NCI-H1930 (cell line): ENCODE results near the gene PLXDC1.
"Not testable (repeated sequence)": the region's sequence is repeated elsewhere in the genome, so short reads cannot be mapped to it uniquely, and the experiment has no call there.

Experiments used
- DNase-seq, 2 experiments: peaks; one replicate each; lab custom pipeline; 2025; lab: John Stamatoyannopoulos, UW

The PLXDC1 gene

GRCh38 chr17:39153599-39154051 is 2.2 kb upstream of the PLXDC1 start:
- DNase-seq, result peak; percentile 76 to 87

DNA sequence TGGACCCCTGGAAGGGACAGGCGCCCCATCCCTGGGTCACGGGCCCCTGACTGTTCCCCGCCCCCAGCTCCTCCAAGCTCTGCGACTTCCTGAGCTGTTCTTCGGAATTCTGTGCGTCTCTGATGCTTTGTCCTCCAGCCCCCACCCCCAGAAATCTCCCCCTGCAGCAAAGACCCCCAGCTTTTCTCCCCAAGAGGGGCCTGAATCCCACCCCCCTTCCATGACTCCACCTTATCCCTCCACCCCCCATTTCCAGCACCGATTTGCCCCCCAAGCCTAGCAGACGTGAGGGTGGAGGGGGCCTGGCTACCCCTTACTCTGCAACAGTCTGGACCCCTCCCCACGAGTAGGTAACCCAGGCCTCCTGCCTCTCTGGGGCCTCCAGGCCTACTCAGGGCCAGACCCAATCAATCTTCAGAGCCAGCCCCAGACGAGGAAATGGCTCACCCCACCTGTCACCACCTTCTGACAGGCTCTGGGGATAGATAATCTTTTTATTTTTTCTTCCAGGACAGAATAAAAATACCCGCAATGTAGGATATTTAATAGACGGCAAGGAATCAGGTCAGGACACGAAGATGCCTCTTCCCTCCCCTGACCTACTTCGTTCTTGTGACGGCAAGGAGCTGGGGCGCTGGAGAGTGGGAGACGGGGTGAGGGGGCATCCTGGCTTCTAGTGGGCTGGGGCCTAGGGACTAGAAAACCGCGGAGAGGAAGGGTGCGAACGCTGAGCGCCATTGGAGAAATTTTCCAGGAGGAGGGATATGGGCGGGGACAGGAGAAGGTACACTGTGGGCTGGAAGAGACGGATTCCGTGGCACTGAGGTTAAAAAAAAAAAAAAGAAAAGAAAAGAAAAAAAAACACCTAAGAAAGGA is 744 bp upstream of the PLXDC1 start:
- DNase-seq, result no peak

DNA sequence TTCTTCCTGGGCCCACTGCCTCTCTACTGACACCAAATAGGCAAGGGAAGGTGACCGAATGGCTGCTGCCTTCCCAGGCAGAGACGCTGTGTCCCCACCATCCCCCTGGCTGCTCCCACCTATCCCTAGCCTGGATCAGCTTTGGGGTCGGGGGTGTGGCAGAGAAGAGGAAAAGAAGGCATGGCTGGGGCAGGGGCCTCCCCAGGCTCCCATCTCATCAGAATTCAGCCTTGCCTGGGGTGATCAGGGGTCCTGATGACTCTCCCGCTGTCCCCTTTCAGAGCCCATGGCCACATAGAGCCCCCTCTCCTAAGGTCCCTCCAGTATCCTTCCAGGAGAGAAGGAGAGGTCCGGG is 665 bp downstream of the PLXDC1 start:
- DNase-seq, result no peak

GRCh38 chr17:39150104-39150634 is 1.3 kb downstream of the PLXDC1 start:
- DNase-seq, result no peak

GRCh38 chr17:39147221-39148185 is 3.9 kb downstream of the PLXDC1 start:
- DNase-seq, result no peak

DNA sequence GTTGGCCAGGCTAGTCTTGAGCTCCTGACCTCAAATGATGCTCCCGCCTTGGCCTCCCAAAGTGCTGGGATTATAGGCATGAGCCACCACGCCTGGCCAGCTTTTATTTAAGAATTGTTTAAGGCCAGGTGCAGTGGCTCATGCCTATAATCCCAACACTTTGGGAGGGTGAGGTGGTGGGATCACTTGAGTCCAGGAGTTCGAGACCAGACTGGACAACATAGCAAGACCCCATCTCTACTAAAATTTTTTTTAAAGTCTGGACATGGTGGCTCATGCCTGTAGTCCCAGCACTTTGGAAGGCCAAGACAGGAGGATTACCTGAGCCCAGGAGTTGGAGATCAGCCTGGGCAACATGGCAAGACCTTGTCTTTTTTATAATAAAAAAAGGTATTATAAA is 5.2 kb downstream of the PLXDC1 start:
- DNase-seq, result no peak

DNA sequence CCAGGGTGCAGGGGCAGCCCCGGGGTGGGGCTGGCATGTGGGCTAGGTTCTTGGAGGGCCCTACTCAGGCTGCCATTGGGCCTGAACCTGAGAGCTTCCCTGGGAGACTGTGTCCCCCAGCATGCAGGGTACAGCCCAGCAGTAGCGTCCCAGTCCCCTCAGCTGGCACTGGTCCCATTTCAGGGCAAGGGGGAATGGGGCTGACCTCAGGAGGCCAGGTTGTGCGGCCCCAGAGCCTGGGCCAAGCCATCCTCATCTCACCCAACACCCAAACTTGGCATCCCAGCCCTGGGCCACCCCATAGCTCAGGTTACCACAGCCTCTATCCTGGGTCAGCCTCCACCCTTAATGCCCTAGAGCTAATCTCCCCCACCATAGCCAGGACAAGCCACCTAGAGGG is 6.3 kb downstream of the PLXDC1 start:
- DNase-seq, result no peak

- no peak for DNase-seq
These were observed 7.0 kb downstream of the PLXDC1 start for GRCh38 chr17:39144416-39144840.

DNA sequence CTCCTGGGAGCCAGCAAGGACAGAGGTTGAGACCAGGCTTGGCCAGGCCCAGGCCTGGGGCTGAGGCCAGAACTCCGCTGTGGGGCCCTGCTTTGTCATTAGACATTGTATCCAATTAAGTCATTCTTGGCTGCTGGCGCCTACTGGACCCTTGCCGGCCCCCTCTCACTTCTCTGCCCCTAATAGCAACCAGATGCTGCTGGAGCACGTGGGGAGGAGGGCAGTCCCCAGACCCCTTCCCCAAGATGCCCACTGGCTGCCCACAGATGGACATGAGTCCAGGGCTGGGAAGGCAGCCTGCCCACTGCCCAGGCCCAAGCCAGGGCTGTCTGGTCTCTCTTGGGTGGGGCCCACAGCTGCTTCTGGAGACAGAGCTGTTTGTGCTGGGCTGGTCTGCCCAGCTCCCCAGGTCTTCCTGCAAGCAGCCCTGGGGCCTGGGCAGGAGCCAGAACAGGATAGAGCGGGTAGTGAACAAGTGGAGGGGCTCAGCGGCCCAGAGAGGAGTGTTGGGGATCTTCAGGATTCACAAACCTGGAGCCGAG is 7.8 kb downstream of the PLXDC1 start:
- DNase-seq, result no peak

GRCh38 chr17:39141915-39142664 is 9.3 kb downstream of the PLXDC1 start:
- DNase-seq, result no peak

DNA sequence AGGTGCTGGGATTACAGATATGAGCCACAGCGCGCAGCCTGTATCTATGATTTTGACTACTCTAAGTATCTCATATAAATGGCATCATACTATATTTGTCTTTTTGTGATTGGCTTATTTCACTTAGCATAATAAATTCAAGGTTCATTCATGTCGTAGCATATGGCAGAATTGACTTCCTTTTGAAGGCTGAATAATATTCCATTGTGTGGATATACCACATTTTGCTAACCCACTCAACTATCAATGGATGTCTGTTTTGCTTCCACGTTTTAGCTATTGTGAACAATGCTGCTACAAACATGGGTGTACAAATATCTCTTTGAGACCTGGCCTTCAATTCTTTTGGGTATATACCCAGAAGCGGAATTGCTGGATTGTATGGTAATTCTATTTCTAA is 10.1 kb downstream of the PLXDC1 start:
- no peak for DNase-seq

- DNase-seq, result no peak
These were observed 11.9 kb downstream of the PLXDC1 start for GRCh38 chr17:39139561-39139960.

DNA sequence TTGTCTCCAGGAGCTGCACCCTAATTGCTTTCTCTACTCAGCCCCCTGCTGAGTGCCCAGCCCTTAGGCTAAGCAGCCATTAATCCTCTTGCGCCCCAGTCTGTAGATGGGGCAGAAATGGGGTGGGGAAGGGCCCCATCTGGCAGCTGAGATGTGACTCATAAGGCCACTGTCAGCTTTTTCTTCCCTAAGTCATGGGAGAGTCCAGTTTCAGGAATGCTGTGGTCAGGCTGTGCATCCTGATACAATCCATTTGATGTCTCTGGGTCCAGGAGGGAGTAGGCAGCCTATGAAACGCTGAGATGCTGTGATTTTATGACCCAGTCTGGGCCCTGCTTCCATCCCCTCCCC is 12.3 kb downstream of the PLXDC1 start:
- no peak for DNase-seq

- DNase-seq, result no peak
These were observed 12.8 kb downstream of the PLXDC1 start for GRCh38 chr17:39138431-39139160.

DNA sequence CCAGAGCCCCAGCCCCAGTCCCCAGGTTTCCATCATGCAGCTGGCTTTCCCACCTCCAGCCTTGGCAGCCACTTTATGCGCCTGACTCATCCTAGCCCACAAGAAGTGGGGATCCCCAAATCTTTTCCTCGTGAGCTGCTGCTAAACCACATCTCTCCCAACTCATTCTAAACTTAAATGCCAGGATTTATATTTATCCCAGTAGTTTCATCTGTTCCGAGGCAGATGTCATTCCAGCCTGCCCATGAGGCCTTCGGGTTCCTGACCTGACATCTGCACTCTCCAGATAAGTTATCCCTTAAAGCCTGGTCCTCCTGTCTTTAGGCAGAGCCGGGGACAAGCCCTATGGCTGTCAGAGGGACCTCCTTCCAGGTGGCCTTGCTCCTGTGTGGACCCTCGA is 16.6 kb downstream of the PLXDC1 start:
- DNase-seq, result no peak

GRCh38 chr17:39132192-39132610 is 19.2 kb downstream of the PLXDC1 start:
- no peak for DNase-seq

DNA sequence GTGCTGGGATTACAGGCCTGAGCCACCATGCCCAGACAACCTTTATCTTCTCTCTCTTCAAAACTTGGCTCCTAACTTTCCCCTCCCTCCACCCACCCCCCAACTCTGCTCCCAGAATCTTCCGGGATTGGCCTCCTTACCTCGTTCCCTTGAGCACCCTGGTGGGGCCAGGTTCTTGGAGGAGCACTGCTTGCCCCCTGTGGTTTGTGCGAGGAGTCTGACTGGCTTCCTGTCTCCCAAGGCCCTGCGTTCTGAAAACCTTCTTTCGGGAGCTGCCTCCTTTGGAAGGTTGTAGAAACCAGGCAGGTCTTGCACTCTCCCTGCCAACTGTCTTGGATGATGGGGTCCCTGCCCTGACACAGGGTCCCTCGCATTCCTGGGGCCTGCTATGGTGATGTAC is 19.8 kb downstream of the PLXDC1 start:
- DNase-seq, result no peak

- DNase-seq, result no peak
These were observed 21.2 kb downstream of the PLXDC1 start for GRCh38 chr17:39130205-39130604.

DNA sequence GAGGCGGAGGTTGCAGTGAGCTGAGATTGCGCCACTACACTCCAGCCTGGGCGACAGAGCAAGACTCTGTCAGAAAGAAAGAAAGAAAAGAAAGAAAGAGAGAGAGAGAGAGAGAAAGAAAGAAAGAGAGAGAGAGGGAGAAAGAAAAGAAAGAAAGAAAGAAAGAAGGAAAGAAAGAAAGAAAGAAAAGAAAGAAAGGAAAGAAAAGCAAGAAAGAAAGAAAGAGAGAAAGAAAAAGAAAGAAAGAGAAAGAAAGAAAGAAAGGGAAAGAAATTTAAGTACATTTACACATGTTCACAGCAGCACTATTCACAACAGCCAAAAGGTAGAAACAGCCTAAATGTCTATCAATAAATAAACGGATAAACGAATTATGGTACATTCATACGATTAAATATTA is 21.9 kb downstream of the PLXDC1 start:
- DNase-seq, result not testable (repeated sequence)

DNA sequence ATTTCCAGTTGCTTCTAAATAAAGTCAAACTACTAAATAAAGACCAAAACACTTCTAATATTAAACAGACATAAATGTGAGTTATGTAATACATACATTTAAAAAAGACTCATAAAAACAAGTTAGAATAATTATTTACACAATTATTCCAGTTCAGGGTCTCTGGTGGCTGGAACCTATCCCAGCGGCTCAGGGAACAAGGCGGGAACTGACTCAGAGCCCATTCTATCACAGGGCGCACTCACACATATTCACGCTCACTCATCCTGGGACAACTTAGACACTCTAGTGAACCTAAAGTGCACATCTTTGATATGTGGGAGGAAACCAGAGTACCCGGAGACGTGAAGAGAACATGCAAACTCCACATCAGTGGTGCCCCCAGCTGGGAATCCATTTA is 25.0 kb downstream of the PLXDC1 start:
- no peak for DNase-seq
